Gastrocnemius medialis (tissue), 4 donors: ENCODE data around the gene PSME3. TPM values are rescaled to one million over a fixed set of nuclear protein-coding genes. Genes with fewer than 3 reads are reported as not detected.
"Not testable (repeated sequence)": the region's sequence is repeated elsewhere in the genome, so short reads cannot be mapped to it uniquely, and the experiment has no call there.

ENCODE experiments used
- ATAC-seq, 2 donors: fragments of 150-250 bp; one replicate each; pipeline ENCODE4 v1.9.1; 2016
- DNase-seq, 2 donors: peaks; one replicate each; pipeline ENCODE4 v3.0.0-alpha.2; 2019
- H3K27ac ChIP-seq, 4 donors: fragments of 200-600 bp; sonication (generic); 1 replicate in 1 of 4; 2 replicates in 3 of 4; pipeline ENCODE4 v1.5.1; 2016 to 2018; ENCODE audit warnings: mild to moderate bottlenecking in 2 of 4, moderate library complexity in 1 of 4
- H3K27me3 ChIP-seq, 3 donors: fragments of 200-600 bp; sonication (generic) in 2 of 3; 1 replicate in 1 of 3; 2 replicates in 2 of 3; pipeline versions ENCODE4 v1.5.1 to v1.6.0; 2016 to 2019; ENCODE audit warnings: mild to moderate bottlenecking in 1 of 3, moderate library complexity in 1 of 3
- H3K36me3 ChIP-seq, 2 donors: fragments of 200-600 bp; sonication (generic) in 1 of 2; one replicate each; pipeline ENCODE4 v1.5.1; 2017 to 2018
- H3K4me1 ChIP-seq, 2 donors: fragments of 200-600 bp; sonication (generic) in 1 of 2; one replicate each; pipeline ENCODE4 v1.5.1; 2016 to 2017; ENCODE audit warnings: mild to moderate bottlenecking in 2 of 2
- H3K4me3 ChIP-seq, 4 donors: fragments of 200-600 bp; sonication (generic) in 3 of 4; 1 replicate in 1 of 4; 2 replicates in 3 of 4; pipeline ENCODE4 v1.5.1; 2016 to 2019; ENCODE audit warnings: mild to moderate bottlenecking in 2 of 4
- H3K9me3 ChIP-seq, 3 donors: fragments of 200-600 bp; sonication (generic) in 2 of 3; 1 replicate in 1 of 3; 2 replicates in 2 of 3; pipeline ENCODE4 v1.5.1; 2016 to 2019
- CTCF ChIP-seq, 5 experiments: fragments of 450-650 bp in 3 of 5; fragments of 200-600 bp in 2 of 5; sonication (generic) in 2 of 5; IDR thresholded peaks in 4 of 5; conservative IDR thresholded peaks in 1 of 5; 1 replicate in 4 of 5; 2 replicates in 1 of 5; pipeline ENCODE4 v1.5.1; 2016 to 2019; ENCODE audit warnings: antibody characterized with exemption in 5 of 5, mild to moderate bottlenecking in 3 of 5, moderate library complexity in 3 of 5
- POLR2A ChIP-seq, 2 donors: fragments of 450-650 bp; IDR thresholded peaks; one replicate each; pipeline ENCODE4 v1.6.1; 2017; ENCODE audit warnings: antibody characterized with exemption in 2 of 2, mild to moderate bottlenecking in 2 of 2, moderate library complexity in 2 of 2
- in situ Hi-C, 4 donors: fragments of 200-750 bp; cut with MboI; loops; one replicate each; pipeline versions ENCODE4 v1.15.0 to v1.8.0; 2017; ENCODE audit warnings: low sequenced_read_pairs in 4 of 4
- intact Hi-C: fragments of 100-400 bp; cut with DNase I; formaldehyde crosslinking; loops from one replicate; pipeline ENCODE4 v1.15.1; 2023; ENCODE audit warnings: low total_unique reads
- total RNA-seq, 4 donors: library from RNA; depleted of rRNA; stranded (reverse); fragments of >200 nt; gene quantifications; one replicate each; pipeline versions ENCODE4 v1.1.0 to v1.2.3, GENCODE V29; 2016

The PSME3 gene
- total RNA-seq, 4 donors from 2014 or later = 84.2 to 101 (median 88.7) TPM

DNA sequence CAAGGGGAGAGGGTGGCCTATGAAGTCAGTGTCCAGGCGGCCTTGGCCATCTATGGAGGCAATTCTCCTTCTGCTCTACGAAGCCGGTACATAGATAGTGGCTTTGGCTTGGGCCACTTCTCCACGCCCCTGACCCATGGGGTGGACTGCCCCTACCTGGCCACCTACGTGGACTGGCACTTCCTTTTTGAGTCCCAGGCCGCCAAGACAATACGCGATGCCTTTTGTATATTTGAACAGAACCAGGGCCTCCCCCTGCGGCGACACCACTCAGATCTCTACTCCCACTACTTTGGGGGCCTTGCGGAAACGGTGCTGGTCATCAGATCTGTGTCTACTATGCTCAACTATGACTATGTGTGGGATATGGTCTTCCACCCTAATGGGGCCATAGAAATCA is 35.1 kb downstream of the PSME3 start:
- intact Hi-C loops (no loop called here), in situ Hi-C loops (no loop called here)
- H3K4me3 ChIP-seq = no peak overlapping the region
- H3K4me1 ChIP-seq = no peaks in the 10 kb centered on the region
- H3K27me3 ChIP-seq = no peaks in the 10 kb centered on the region
- no peaks in the 10 kb centered on the region for H3K9me3 ChIP-seq
- no peak overlapping the region for H3K27ac ChIP-seq
- H3K36me3 ChIP-seq = no peaks in the 10 kb centered on the region
- TF ChIP-seq CTCF (IDR thresholded peaks at IDR 0.05 in 4 of 5, conservative IDR thresholded peaks at IDR 0.05 in 1 of 5) (no peak), POLR2A (IDR thresholded peaks at IDR 0.05) (no peak)
- no peak for ATAC-seq
- DNase-seq = no peak

- Histone ChIP-seq H3K27me3 (no peaks in the 10 kb centered on the region), H3K9me3 (no peaks in the 10 kb centered on the region), H3K4me3 (no peak overlapping the region), H3K27ac (no peak overlapping the region), H3K4me1 (no peaks in the 10 kb centered on the region), H3K36me3 (no peaks in the 10 kb centered on the region)
- ATAC-seq (no peak), DNase-seq (no peak)
- no peak for TF ChIP-seq CTCF (IDR thresholded peaks at IDR 0.05 in 4 of 5, conservative IDR thresholded peaks at IDR 0.05 in 1 of 5)
- no peak for TF ChIP-seq POLR2A (IDR thresholded peaks at IDR 0.05)
- in situ Hi-C loops = no loop called here
- intact Hi-C loops = no loop called here
These were observed 38.5 kb downstream of the PSME3 start for GRCh38 chr17:42871647-42872046.

GRCh38 chr17:42872251-42872965 is 39.2 kb downstream of the PSME3 start:
- intact Hi-C loops = no loop called here
- DNase-seq (no peak), ATAC-seq (no peak)
- in situ Hi-C loops = no loop called here
- Histone ChIP-seq H3K9me3 (no peaks in the 10 kb centered on the region), H3K36me3 (no peaks in the 10 kb centered on the region), H3K27ac (no peak overlapping the region), H3K4me3 (no peak overlapping the region), H3K4me1 (no peaks in the 10 kb centered on the region), H3K27me3 (no peaks in the 10 kb centered on the region)
- TF ChIP-seq CTCF (IDR thresholded peaks at IDR 0.05 in 4 of 5, conservative IDR thresholded peaks at IDR 0.05 in 1 of 5) (no peak), POLR2A (IDR thresholded peaks at IDR 0.05) (no peak)

GRCh38 chr17:42873315-42873714 is 40.1 kb downstream of the PSME3 start:
- Histone ChIP-seq H3K27me3 (no peaks in the 10 kb centered on the region), H3K27ac (no peak overlapping the region), H3K36me3 (no peaks in the 10 kb centered on the region), H3K4me1 (no peaks in the 10 kb centered on the region), H3K4me3 (no peak overlapping the region), H3K9me3 (no peaks in the 10 kb centered on the region)
- intact Hi-C loops = no loop called here
- in situ Hi-C loops = no loop called here
- ATAC-seq (no peak), DNase-seq (no peak)
- no peak for TF ChIP-seq CTCF (IDR thresholded peaks at IDR 0.05 in 4 of 5, conservative IDR thresholded peaks at IDR 0.05 in 1 of 5)
- TF ChIP-seq POLR2A (IDR thresholded peaks at IDR 0.05) = no peak

DNA sequence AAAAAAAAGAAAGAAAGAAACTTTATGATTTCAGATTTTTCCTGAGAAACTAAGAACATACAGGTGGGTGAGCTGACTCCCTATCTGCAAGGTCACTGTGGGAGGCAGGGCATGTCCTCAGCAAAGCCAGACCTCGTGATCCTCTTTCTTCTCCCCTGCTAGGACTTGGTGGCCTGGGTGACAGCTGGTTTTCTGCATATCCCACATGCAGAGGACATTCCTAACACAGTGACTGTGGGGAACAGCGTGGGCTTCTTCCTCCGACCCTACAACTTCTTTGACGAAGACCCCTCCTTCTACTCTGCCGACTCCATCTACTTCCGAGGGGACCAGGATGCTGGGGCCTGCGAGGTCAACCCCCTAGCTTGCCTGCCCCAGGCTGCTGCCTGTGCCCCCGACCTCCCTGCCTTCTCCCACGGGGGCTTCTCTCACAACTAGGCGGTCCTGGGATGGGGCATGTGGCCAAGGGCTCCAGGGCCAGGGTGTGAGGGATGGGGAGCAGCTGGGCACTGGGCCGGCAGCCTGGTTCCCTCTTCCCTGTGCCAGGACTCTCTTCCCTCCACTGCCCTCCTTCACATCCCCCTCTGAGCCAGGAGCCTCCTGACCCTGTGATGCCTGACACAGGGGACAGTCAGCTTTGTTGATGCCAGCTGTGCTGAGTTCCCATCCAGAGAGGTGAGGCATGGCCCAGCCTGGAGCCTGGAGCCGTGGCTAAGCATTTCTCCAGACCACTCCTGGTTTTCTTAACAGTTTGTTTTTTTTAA is 40.9 kb downstream of the PSME3 start:
- intact Hi-C loops, in situ Hi-C loops, H3K36me3 ChIP-seq, DNase-seq, H3K4me3 ChIP-seq, H3K27ac ChIP-seq, ATAC-seq, H3K4me1 ChIP-seq, H3K27me3 ChIP-seq, H3K9me3 ChIP-seq: not testable (repeated sequence)
